ENCODE measurements around the gene COL1A1.
A peak's percentile ranks its signal among the peaks of the same experiment; 100 is the strongest.

Gene COL1A1

DNA sequence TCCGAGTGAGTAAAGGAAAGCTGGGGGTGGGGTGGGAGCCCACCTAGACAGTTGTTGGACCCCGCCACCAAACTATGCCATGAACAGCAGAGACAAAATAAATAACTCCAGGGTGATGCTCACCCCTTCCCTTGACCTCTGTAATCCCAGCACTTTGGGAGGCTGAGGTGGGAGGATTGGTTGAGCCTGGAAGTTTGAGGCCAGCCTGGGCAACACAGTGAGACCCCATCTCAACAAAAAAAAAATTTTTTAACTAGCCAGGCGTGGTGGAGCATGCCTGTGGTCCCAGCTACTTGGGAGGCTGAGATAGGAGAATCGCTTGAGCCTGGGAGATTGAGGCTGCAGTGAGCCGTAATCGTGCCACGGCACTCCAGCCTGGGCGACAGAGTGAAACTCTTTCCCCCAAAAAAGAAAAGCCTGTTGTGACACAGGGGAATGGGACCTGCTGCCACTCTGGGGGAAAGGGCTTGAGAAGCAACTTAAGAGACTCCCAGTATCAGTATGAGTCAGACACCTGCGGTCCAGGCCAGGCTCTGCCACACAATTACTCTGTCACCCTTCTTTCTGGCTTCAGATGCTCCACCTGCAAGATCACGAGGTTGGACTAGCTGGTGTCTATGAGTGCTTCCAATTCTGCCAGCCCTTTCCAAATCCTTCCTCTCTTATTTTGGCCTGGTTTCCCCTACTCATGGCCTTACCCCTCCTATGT lies 30.6 kb downstream of the COL1A1 start:
- H3K36me3 ChIP-seq (ENCODE audit: insufficient read depth, low read length): no peaks in the 10 kb centered on the region
- TF ChIP-seq POLR2AphosphoS5 (IDR thresholded peaks at IDR 0.05; ENCODE audit: borderline replicate concordance, low read depth, low read length): no peak
- no peak for TF ChIP-seq EZH2 (IDR thresholded peaks at IDR 0.05)
- no peak for TF ChIP-seq FOXP2 (optimal IDR thresholded peaks at IDR 0.05; ENCODE audit: control extremely low read depth, extremely low read length, insufficient read depth)
- H3K9me3 ChIP-seq (ENCODE audit: low read depth, low read length): no peaks in the 10 kb centered on the region
- no peak for DNase-seq (ENCODE audit: low read depth, low spot score)
- no peak overlapping the region for H3K9ac ChIP-seq (ENCODE audit: insufficient read length)
- no peak overlapping the region for H3K4me3 ChIP-seq
- no peak overlapping the region for H3K27ac ChIP-seq

- H3K4me3 ChIP-seq: no peak overlapping the region
- no peak overlapping the region for H3K27ac ChIP-seq
Measured at GRCh38 chr17:50169881-50170459, 31.5 kb downstream of the COL1A1 start.

GRCh38 chr17:50169121-50169764 lies 32.2 kb downstream of the COL1A1 start:
- TF ChIP-seq POLR2AphosphoS5 (IDR thresholded peaks at IDR 0.05; ENCODE audit: borderline replicate concordance, low read depth, low read length) (no peak), EZH2 (IDR thresholded peaks at IDR 0.05) (no peak), FOXP2 (optimal IDR thresholded peaks at IDR 0.05; ENCODE audit: control extremely low read depth, extremely low read length, insufficient read depth) (no peak)
- Histone ChIP-seq H3K27ac (no peak overlapping the region), H3K9me3 (ENCODE audit: low read depth, low read length) (no peaks in the 10 kb centered on the region), H3K4me3 (no peak overlapping the region), H3K9ac (ENCODE audit: insufficient read length) (no peak overlapping the region), H3K36me3 (ENCODE audit: insufficient read depth, low read length) (no peaks in the 10 kb centered on the region)
- peak; percentile 30 for DNase-seq (ENCODE audit: low read depth, low spot score)

More at GRCh38 chr17:50169881-50170459, 31.5 kb downstream of the COL1A1 start:
- DNase-seq (ENCODE audit: low read depth, low spot score): no peak
- Histone ChIP-seq H3K36me3 (ENCODE audit: insufficient read depth, low read length) (no peaks in the 10 kb centered on the region), H3K9ac (ENCODE audit: insufficient read length) (no peak overlapping the region), H3K9me3 (ENCODE audit: low read depth, low read length) (no peaks in the 10 kb centered on the region)
- TF ChIP-seq POLR2AphosphoS5 (IDR thresholded peaks at IDR 0.05; ENCODE audit: borderline replicate concordance, low read depth, low read length): no peak
- no peak for TF ChIP-seq FOXP2 (optimal IDR thresholded peaks at IDR 0.05; ENCODE audit: control extremely low read depth, extremely low read length, insufficient read depth)
- no peak for TF ChIP-seq EZH2 (IDR thresholded peaks at IDR 0.05)

GRCh38 chr17:50168319-50168718 lies 33.1 kb downstream of the COL1A1 start:
- no peaks in the 10 kb centered on the region for H3K9me3 ChIP-seq (ENCODE audit: low read depth, low read length)
- no peak for DNase-seq (ENCODE audit: low read depth, low spot score)
- H3K9ac ChIP-seq (ENCODE audit: insufficient read length): no peak overlapping the region
- no peaks in the 10 kb centered on the region for H3K36me3 ChIP-seq (ENCODE audit: insufficient read depth, low read length)
- no peak overlapping the region for H3K27ac ChIP-seq
- H3K4me3 ChIP-seq: no peak overlapping the region
- TF ChIP-seq POLR2AphosphoS5 (IDR thresholded peaks at IDR 0.05; ENCODE audit: borderline replicate concordance, low read depth, low read length) (no peak), EZH2 (IDR thresholded peaks at IDR 0.05) (no peak), FOXP2 (optimal IDR thresholded peaks at IDR 0.05; ENCODE audit: control extremely low read depth, extremely low read length, insufficient read depth) (no peak)

DNA sequence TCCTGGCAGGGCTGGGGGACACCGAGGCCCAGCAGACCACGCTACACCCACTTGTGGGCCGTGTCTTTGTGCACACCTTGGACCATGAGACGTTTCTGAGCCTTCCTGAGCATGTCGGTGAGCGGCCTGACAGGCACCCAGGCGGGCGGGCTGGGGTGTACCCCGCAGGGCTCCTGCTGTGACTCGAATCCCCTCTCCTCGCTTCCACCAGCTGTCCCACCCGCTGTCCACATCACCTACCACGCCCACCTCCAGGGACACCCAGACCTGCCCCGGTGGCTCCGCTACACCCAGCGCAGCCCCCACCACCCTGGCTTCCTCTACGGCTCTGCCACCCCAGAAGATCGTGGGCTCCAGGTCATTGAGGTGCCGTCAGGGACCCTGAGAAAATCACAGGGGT lies 34.1 kb downstream of the COL1A1 start:
- H3K36me3 ChIP-seq (ENCODE audit: insufficient read depth, low read length): no peaks in the 10 kb centered on the region
- H3K9ac ChIP-seq (ENCODE audit: insufficient read length): no peak overlapping the region
- TF ChIP-seq FOXP2 (optimal IDR thresholded peaks at IDR 0.05; ENCODE audit: control extremely low read depth, extremely low read length, insufficient read depth) (no peak), EZH2 (IDR thresholded peaks at IDR 0.05) (no peak), POLR2AphosphoS5 (IDR thresholded peaks at IDR 0.05; ENCODE audit: borderline replicate concordance, low read depth, low read length) (no peak)
- no peaks in the 10 kb centered on the region for H3K9me3 ChIP-seq (ENCODE audit: low read depth, low read length)
- H3K4me3 ChIP-seq: no peak overlapping the region
- no peak for DNase-seq (ENCODE audit: low read depth, low spot score)
- H3K27ac ChIP-seq: no peak overlapping the region

GRCh38 chr17:50166518-50167181 lies 34.8 kb downstream of the COL1A1 start:
- no peaks in the 10 kb centered on the region for H3K36me3 ChIP-seq (ENCODE audit: insufficient read depth, low read length)
- no peak overlapping the region for H3K4me3 ChIP-seq
- H3K9ac ChIP-seq (ENCODE audit: insufficient read length): no peak overlapping the region
- DNase-seq (ENCODE audit: low read depth, low spot score): no peak
- TF ChIP-seq FOXP2 (optimal IDR thresholded peaks at IDR 0.05; ENCODE audit: control extremely low read depth, extremely low read length, insufficient read depth) (no peak), EZH2 (IDR thresholded peaks at IDR 0.05) (no peak), POLR2AphosphoS5 (IDR thresholded peaks at IDR 0.05; ENCODE audit: borderline replicate concordance, low read depth, low read length) (no peak)
- no peak overlapping the region for H3K27ac ChIP-seq
- no peaks in the 10 kb centered on the region for H3K9me3 ChIP-seq (ENCODE audit: low read depth, low read length)

- H3K9me3 ChIP-seq (ENCODE audit: low read depth, low read length): no peaks in the 10 kb centered on the region
- no peak for DNase-seq (ENCODE audit: low read depth, low spot score)
- no peak within 1 kb of the TSS for H3K9ac ChIP-seq (ENCODE audit: insufficient read length)
- TF ChIP-seq FOXP2 (optimal IDR thresholded peaks at IDR 0.05; ENCODE audit: control extremely low read depth, extremely low read length, insufficient read depth) (no peak), POLR2AphosphoS5 (IDR thresholded peaks at IDR 0.05; ENCODE audit: borderline replicate concordance, low read depth, low read length) (no peak), EZH2 (IDR thresholded peaks at IDR 0.05) (no peak)
- H3K27ac ChIP-seq: no peak within 1 kb of the TSS
- no peaks in the 10 kb centered on the region for H3K36me3 ChIP-seq (ENCODE audit: insufficient read depth, low read length)
- H3K4me3 ChIP-seq: no peak within 1 kb of the TSS
Measured at GRCh38 chr17:50165867-50166517, 35.4 kb downstream of the COL1A1 start, which contains the start of gene SGCA. SGCA (plus strand) TSS chr17:50166005; CDS start chr17:50166041, 36 bp downstream.
